GM18870 (cell line): Measurements from ENCODE around the gene TUBA3E.
"Not testable (repeated sequence)": the region's sequence is repeated elsewhere in the genome, so short reads cannot be mapped to it uniquely, and the experiment has no call there.

ENCODE experiments used
- ATAC-seq: cut with Tn5 transposase; IDR thresholded peaks from one replicate; pipeline ENCODE4 v1.9.1; 2021; ENCODE audit warnings: moderate library complexity; ENCODE audit not compliant: unreplicated experiment

TUBA3E gene

GRCh38 chr2:130198343-130198742 is at the start of gene TUBA3E:
Gene TUBA3E, minus strand, starts transcription at chr2:130198439. Its CDS starts 79 bp downstream, at chr2:130198360.
- no peak for ATAC-seq

- ATAC-seq: no peak
Observed at GRCh38 chr2:130246430-130246829, 48.2 kb upstream of the TUBA3E start.

GRCh38 chr2:130245976-130246375 is 47.7 kb upstream of the TUBA3E start:
- no peak for ATAC-seq

GRCh38 chr2:130243359-130243758 is 45.1 kb upstream of the TUBA3E start:
- no peak for ATAC-seq

GRCh38 chr2:130241041-130241707 is 42.9 kb upstream of the TUBA3E start:
- no peak for ATAC-seq

GRCh38 chr2:130239581-130239980 is 41.3 kb upstream of the TUBA3E start:
- not testable (repeated sequence) for ATAC-seq

- ATAC-seq: not testable (repeated sequence)
Observed at GRCh38 chr2:130233066-130233465, 34.8 kb upstream of the TUBA3E start.

GRCh38 chr2:130231656-130232055 is 33.4 kb upstream of the TUBA3E start:
- ATAC-seq: no peak

- ATAC-seq: not testable (repeated sequence)
Observed at GRCh38 chr2:130230907-130231306, 32.7 kb upstream of the TUBA3E start.

- not testable (repeated sequence) for ATAC-seq
Observed at GRCh38 chr2:130230376-130230775, 32.1 kb upstream of the TUBA3E start.

GRCh38 chr2:130229161-130229510 is 30.9 kb upstream of the TUBA3E start:
- not testable (repeated sequence) for ATAC-seq

- not testable (repeated sequence) for ATAC-seq
Observed at GRCh38 chr2:130228467-130229160, 30.4 kb upstream of the TUBA3E start.

- not testable (repeated sequence) for ATAC-seq
Observed at GRCh38 chr2:130228005-130228404, 29.8 kb upstream of the TUBA3E start.

- ATAC-seq: peak; percentile 94
Observed at GRCh38 chr2:130222523-130222922, 24.3 kb upstream of the TUBA3E start.

GRCh38 chr2:130220505-130220904 is 22.3 kb upstream of the TUBA3E start:
- not testable (repeated sequence) for ATAC-seq

GRCh38 chr2:130219147-130219546 is 20.9 kb upstream of the TUBA3E start:
- ATAC-seq: not testable (repeated sequence)

- not testable (repeated sequence) for ATAC-seq
Observed at GRCh38 chr2:130207051-130207450, 8.8 kb upstream of the TUBA3E start.

- not testable (repeated sequence) for ATAC-seq
Observed at GRCh38 chr2:130203150-130203549, 4.9 kb upstream of the TUBA3E start.

- ATAC-seq: not testable (repeated sequence)
Observed at GRCh38 chr2:130202518-130202917, 4.3 kb upstream of the TUBA3E start.

GRCh38 chr2:130196052-130196451 is 2.2 kb downstream of the TUBA3E start:
- ATAC-seq: not testable (repeated sequence)

- ATAC-seq: not testable (repeated sequence)
Observed at GRCh38 chr2:130195089-130195635, 3.1 kb downstream of the TUBA3E start.

GRCh38 chr2:130193824-130194223 is 4.4 kb downstream of the TUBA3E start:
- not testable (repeated sequence) for ATAC-seq
